Upper lobe of left lung (tissue), 4 donors: ENCODE measurements around the gene MYBBP1A.

ENCODE experiments used
- EP300 ChIP-seq, 4 donors: sonication (generic); formaldehyde crosslinking; IDR thresholded peaks; one replicate each; pipeline ENCODE4 v1.5.1; 2017; ENCODE audit warnings: antibody characterized with exemption in 4 of 4, control low read depth in 2 of 4
- POLR2AphosphoS5 ChIP-seq, 2 donors: sonication (generic); formaldehyde crosslinking; IDR thresholded peaks; one replicate each; pipeline ENCODE4 v1.5.1; 2017; ENCODE audit warnings: antibody characterized with exemption in 2 of 2
- TF ChIP-seq, protein P1 (sequence below), 6 experiments: fragments of 450-650 bp in 4 of 6; fragments of 200-600 bp in 2 of 6; sonication (generic) in 2 of 6; IDR thresholded peaks; one replicate each; pipeline ENCODE4 v1.5.1; 2016 to 2019; ENCODE audit warnings: antibody characterized with exemption in 6 of 6

DNA sequence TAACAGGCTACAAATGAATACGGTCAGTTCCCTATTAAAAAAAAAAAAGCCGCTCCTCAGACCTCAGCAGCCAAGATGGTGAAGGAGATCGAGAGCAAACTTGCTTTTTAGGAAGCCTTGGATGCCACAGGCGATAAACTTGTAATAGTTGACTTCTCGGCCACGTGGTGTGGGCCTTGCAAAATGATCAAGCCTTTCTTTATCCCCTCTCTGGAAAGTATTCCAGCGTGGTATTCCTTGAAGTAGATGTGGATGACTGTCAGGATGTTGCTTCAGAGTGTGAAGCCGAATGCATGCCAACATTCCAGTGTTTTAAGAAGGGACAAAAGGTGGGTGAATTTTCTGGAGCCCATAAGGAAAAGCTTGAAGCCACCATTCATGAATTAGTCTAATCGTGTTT is 16.9 kb upstream of the MYBBP1A start:
- TF ChIP-seq EP300 (IDR thresholded peaks at IDR 0.05): no peak
- TF ChIP-seq, protein P1, sequence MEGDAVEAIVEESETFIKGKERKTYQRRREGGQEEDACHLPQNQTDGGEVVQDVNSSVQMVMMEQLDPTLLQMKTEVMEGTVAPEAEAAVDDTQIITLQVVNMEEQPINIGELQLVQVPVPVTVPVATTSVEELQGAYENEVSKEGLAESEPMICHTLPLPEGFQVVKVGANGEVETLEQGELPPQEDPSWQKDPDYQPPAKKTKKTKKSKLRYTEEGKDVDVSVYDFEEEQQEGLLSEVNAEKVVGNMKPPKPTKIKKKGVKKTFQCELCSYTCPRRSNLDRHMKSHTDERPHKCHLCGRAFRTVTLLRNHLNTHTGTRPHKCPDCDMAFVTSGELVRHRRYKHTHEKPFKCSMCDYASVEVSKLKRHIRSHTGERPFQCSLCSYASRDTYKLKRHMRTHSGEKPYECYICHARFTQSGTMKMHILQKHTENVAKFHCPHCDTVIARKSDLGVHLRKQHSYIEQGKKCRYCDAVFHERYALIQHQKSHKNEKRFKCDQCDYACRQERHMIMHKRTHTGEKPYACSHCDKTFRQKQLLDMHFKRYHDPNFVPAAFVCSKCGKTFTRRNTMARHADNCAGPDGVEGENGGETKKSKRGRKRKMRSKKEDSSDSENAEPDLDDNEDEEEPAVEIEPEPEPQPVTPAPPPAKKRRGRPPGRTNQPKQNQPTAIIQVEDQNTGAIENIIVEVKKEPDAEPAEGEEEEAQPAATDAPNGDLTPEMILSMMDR (IDR thresholded peaks at IDR 0.05): no peak
- no peak for TF ChIP-seq POLR2AphosphoS5 (IDR thresholded peaks at IDR 0.05)
